ENCODE measurements around the gene F2RL1.

DNA sequence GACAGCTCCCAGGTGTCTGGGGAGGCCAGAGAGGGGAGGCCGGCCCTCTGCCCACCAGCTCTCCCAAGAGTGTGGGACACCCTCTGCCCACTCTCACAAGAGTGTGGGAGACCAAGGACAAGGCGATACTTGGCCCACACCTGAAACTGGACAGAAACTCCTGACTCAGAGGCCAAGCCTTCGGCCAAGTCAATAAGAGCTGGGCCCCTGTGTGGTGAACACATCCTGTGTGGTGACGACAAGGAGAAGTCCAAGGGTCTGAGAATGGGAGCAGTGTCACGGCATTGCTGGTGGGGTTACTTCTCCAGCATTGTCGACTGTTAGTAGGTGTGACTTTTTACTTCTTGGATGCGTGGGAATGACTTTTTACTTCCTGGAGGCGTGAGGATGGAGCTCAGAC lies 14.6 kb upstream of the F2RL1 start:
- no peak for TF ChIP-seq EZH2 (IDR thresholded peaks at IDR 0.05; ENCODE audit: low read length)
- TF ChIP-seq, protein P1, sequence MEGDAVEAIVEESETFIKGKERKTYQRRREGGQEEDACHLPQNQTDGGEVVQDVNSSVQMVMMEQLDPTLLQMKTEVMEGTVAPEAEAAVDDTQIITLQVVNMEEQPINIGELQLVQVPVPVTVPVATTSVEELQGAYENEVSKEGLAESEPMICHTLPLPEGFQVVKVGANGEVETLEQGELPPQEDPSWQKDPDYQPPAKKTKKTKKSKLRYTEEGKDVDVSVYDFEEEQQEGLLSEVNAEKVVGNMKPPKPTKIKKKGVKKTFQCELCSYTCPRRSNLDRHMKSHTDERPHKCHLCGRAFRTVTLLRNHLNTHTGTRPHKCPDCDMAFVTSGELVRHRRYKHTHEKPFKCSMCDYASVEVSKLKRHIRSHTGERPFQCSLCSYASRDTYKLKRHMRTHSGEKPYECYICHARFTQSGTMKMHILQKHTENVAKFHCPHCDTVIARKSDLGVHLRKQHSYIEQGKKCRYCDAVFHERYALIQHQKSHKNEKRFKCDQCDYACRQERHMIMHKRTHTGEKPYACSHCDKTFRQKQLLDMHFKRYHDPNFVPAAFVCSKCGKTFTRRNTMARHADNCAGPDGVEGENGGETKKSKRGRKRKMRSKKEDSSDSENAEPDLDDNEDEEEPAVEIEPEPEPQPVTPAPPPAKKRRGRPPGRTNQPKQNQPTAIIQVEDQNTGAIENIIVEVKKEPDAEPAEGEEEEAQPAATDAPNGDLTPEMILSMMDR (optimal IDR thresholded peaks at IDR 0.05 in 1 of 3, IDR thresholded peaks at IDR 0.05 in 1 of 3, conservative IDR thresholded peaks at IDR 0.05 in 1 of 3; ENCODE audit: extremely low read depth in 1 of 3, insufficient read depth in 2 of 3, low read length in 3 of 3) = no peak
